ENCODE results near the gene MBNL3.
"Not testable (repeated sequence)": the region's sequence is repeated elsewhere in the genome, so short reads cannot be mapped to it uniquely, and the experiment has no call there.

The MBNL3 gene

GRCh38 chrX:132474544-132475248, 14.1 kb downstream of the MBNL3 start:
- DNase-seq, result no peak

- DNase-seq, result no peak
These were observed 16.4 kb downstream of the MBNL3 start for GRCh38 chrX:132472397-132472796.

- DNase-seq, result no peak
These were observed 18.0 kb downstream of the MBNL3 start for GRCh38 chrX:132470831-132471230.

- DNase-seq, result no peak
These were observed 18.7 kb downstream of the MBNL3 start for GRCh38 chrX:132470179-132470578.

GRCh38 chrX:132468454-132468853, 20.4 kb downstream of the MBNL3 start:
- no peak for DNase-seq

GRCh38 chrX:132467989-132468388, 20.8 kb downstream of the MBNL3 start:
- no peak for DNase-seq

GRCh38 chrX:132467026-132467425, 21.8 kb downstream of the MBNL3 start:
- no peak for DNase-seq

- no peak for DNase-seq
These were observed 25.4 kb downstream of the MBNL3 start for GRCh38 chrX:132463411-132463810.

GRCh38 chrX:132461886-132462285, 27.0 kb downstream of the MBNL3 start:
- DNase-seq, result no peak

GRCh38 chrX:132452911-132453550, 35.8 kb downstream of the MBNL3 start:
- DNase-seq, result no peak

- not testable (repeated sequence) for DNase-seq
These were observed 42.9 kb downstream of the MBNL3 start for GRCh38 chrX:132445909-132446308.

- no peak for DNase-seq
These were observed 43.9 kb downstream of the MBNL3 start for GRCh38 chrX:132444936-132445335.

GRCh38 chrX:132443196-132444135, 45.4 kb downstream of the MBNL3 start:
- DNase-seq, result no peak

GRCh38 chrX:132442691-132443090, 46.1 kb downstream of the MBNL3 start:
- no peak for DNase-seq

- no peak for DNase-seq
These were observed 53.6 kb downstream of the MBNL3 start for GRCh38 chrX:132435222-132435621.

- DNase-seq, result no peak
These were observed 55.3 kb downstream of the MBNL3 start for GRCh38 chrX:132433551-132433950.

- no peak for DNase-seq
These were observed 55.8 kb downstream of the MBNL3 start for GRCh38 chrX:132433001-132433400.

GRCh38 chrX:132428896-132429295, 59.9 kb downstream of the MBNL3 start:
- no peak for DNase-seq

- no peak for DNase-seq
These were observed 62.0 kb downstream of the MBNL3 start for GRCh38 chrX:132426695-132427281.

- DNase-seq, result no peak
These were observed 63.0 kb downstream of the MBNL3 start for GRCh38 chrX:132425744-132426318.

GRCh38 chrX:132423323-132423722, 65.5 kb downstream of the MBNL3 start:
- no peak for DNase-seq

- no peak for DNase-seq
These were observed 73.8 kb downstream of the MBNL3 start for GRCh38 chrX:132415012-132415411.

- no peak for DNase-seq
These were observed 74.4 kb downstream of the MBNL3 start for GRCh38 chrX:132414404-132414803.
